Fibroblast of the aortic adventitia (primary cell): ENCODE results near the gene CIB1. TPM values are rescaled to one million over a fixed set of nuclear protein-coding genes. Genes with fewer than 3 reads are reported as not detected.
"Not testable (repeated sequence)": the region's sequence is repeated elsewhere in the genome, so short reads cannot be mapped to it uniquely, and the experiment has no call there.

ENCODE experiments used
- DNase-seq: peaks from one replicate; pipeline ENCODE4 v3.0.0-alpha.2; 2010; ENCODE audit warnings: low read depth
- H3K4me3 ChIP-seq: 2 replicates; pipeline ENCODE4 v1.5.1; 2011; ENCODE audit warnings: low read depth, mild to moderate bottlenecking, control low read depth, low read length, moderate library complexity
- CTCF ChIP-seq: IDR thresholded peaks from 2 replicates; pipeline ENCODE4 v1.5.1; 2011; ENCODE audit warnings: mild to moderate bottlenecking, low read length, control low read depth, inconsistent platforms; ENCODE audit not compliant: insufficient read depth
- total RNA-seq: library from RNA; depleted of rRNA; stranded (reverse); fragments of >200 nt; gene quantifications from 2 replicates; pipeline ENCODE4 v1.2.3, GENCODE V29; 2012; ENCODE audit warnings: low replicate concordance

CIB1 gene
- total RNA-seq, 1 donor = 32.3 TPM

- no peak for TF ChIP-seq CTCF
- no peak for DNase-seq
- H3K4me3 ChIP-seq = no peak overlapping the region
These were observed 41.8 kb downstream of the CIB1 start for GRCh38 chr15:90191794-90192509.

GRCh38 chr15:90191344-90191687 lies 42.4 kb downstream of the CIB1 start:
- no peak for TF ChIP-seq CTCF
- H3K4me3 ChIP-seq = no peak overlapping the region
- DNase-seq = no peak

DNA sequence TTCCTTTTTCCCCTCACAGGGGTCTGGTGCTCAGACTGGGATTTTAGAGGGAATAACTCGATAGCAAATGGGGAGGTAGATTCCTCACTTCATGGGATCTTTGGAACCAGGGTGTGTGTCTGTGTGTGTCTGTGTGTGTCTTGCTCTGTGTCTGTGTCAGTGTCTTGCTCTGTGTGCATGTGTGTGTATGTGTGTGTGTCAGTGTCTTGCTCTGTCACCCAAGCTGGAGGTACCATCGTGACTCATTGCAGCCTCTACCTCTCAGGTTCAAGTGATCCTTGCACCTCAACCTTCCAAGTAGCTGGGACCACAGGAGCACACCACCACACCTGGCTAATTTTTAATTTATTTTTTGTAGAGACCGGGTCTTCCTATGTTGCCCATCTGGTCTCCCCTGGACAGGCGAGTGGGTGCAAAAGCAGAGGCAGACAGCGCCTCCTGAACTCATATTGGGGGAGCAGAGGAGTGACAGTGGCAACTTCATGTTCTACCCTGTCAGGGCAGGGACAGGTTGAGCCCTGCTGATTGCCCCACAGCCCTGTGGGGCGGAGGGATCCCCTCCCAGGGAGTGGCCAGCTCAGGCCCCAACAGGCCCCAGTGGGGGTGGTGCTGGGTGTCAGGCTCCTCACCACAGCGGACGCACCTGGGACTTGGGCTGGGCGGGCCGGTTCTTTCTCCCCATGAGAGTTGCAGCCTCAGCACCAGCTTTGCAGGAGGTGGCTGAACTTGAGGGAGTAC lies 43.0 kb downstream of the CIB1 start:
- no peak overlapping the region for H3K4me3 ChIP-seq
- TF ChIP-seq CTCF = no peak
- DNase-seq = no peak

GRCh38 chr15:90189781-90190467 lies 43.8 kb downstream of the CIB1 start:
- DNase-seq = no peak
- TF ChIP-seq CTCF = no peak
- H3K4me3 ChIP-seq = no peak overlapping the region

GRCh38 chr15:90188914-90189748 lies 44.6 kb downstream of the CIB1 start:
- H3K4me3 ChIP-seq = no peak overlapping the region
- no peak for TF ChIP-seq CTCF
- DNase-seq = no peak

DNA sequence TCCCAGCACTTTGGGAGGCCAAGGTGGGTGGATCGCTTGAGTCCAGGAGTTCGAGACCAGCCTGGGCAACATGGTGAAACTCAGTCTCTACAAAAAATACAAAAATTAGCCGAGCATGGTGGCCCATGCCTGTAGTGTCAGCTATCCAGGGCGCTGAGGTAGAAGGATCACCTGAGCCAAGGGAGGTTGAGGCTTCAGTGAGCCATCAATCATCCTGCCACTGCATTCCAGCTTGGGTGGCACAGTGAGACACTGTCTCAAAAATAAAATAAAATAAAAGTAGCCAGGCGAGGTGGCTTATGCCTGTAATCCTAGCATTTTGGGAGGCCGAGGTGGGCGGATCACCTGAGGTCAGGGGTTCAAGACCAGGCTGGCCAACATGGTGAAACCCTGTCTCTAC lies 45.7 kb downstream of the CIB1 start:
- DNase-seq, H3K4me3 ChIP-seq: not testable (repeated sequence)
